GM19351 (cell line): ENCODE measurements around the gene KIF16B.
A peak's percentile ranks its signal among the peaks of the same experiment; 100 is the strongest.

ENCODE experiments used
- ATAC-seq: cut with Tn5 transposase; IDR thresholded peaks from one replicate; pipeline ENCODE4 v1.9.1; 2021; ENCODE audit warnings: mild to moderate bottlenecking, moderate library complexity; ENCODE audit not compliant: unreplicated experiment

The KIF16B gene

DNA sequence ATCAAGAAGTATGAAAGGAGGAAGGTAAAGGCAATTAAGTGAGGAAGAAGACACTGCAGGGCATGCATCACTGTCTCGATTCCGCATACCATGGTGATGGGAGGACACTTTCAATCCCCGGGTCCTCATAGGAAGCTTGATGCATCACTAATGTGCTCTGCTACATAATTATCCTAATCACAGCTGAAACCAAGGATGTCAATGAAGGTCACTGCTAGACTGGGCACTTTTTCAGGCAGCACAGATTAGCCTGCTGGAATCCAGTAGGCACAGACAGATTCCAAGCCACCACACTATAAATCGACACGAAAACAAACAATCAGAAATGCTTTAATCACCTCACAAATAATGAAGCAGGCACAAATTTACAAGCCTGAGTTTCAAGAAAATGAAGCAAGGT lies 206.7 kb downstream of the KIF16B start:
- ATAC-seq, result no peak

DNA sequence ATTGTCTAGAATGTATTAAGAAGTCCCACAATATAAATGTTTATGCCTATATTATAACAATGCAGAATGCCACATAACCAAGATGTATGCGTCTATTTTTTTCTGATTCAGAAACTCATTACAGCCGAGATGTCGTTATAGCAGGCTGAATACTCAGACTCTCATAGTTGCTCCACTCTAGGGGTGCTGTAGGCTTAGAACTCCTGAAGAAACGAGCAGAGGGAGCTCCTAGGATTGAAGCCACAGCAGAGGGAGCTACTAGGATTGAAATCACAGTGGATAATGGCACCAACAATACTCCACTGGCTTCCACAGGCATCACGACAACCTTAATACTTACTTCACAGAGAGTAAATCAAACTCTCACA lies 208.9 kb downstream of the KIF16B start:
- no peak for ATAC-seq

DNA sequence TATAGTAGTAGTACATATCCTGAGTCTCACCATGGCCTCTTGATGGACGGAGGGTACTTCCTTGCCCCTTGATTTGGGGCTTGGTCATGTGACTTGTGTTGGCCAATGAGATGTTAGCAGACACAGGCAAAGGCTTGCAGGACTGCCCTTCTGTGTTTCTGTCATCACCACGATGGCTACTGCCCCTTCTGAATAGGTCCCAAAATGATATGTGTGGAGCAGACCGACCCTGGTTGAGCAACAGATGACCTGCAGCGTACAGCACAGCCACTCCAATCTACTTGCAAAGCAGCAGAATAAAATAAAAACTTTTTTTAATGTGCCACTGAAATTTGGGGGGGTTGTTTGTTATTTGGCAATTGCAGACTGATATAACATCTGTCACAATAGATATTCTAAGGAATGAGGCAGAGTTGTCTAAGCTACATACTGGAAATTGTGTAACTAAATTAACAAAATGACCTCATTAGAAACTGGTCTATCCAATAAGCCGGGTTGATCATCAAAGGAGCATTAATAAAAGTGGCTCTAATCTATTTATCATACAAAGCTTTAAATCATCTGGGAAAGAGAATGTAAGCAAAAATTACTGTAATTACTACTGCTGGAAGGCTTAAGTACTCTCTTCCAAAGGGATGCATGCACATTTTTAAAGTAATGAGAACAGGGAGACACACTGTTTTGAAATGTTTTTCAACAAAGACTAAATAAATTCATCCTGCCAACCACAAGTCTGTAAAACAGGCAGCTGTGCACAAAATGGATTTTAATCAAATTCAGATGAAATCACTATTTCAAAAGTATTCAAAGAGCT lies 209.5 kb downstream of the KIF16B start:
- ATAC-seq, result no peak

DNA sequence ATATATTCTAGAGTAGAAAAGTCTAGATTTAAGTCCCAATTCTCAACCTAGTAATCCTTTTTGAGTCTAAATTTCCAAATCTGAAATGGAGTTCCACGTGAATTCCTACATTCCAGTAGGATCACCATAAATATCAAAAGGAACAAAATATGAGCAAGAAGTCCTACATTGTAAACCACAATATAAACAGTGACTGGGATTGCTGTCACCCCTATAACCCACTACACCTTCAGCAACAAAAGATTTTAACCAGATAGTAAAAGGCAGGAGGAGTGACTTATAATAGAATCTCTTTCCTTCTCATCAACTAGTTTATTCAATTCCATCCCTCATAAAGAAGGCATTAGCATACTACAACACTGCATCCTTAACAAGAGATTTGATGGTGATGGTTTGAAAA lies 210.6 kb downstream of the KIF16B start:
- no peak for ATAC-seq

DNA sequence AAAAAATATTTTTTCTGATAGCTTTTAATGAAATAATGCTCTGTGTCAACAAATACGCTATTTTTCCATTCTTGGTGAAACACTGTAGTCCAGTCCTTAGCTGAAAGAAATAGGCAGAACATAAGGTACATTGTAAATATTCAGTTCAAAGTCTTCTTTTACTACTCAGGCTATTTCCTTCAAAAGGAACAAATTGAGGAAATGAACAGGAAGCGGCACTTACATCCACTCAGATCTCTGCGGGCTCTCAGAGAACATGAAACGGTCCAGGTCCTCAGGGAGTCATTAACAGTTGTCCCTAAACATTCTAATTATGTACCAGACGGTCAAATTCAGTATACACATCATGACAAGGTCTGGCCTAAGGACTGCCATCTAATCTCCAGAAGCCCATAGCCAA lies 212.6 kb downstream of the KIF16B start:
- no peak for ATAC-seq

DNA sequence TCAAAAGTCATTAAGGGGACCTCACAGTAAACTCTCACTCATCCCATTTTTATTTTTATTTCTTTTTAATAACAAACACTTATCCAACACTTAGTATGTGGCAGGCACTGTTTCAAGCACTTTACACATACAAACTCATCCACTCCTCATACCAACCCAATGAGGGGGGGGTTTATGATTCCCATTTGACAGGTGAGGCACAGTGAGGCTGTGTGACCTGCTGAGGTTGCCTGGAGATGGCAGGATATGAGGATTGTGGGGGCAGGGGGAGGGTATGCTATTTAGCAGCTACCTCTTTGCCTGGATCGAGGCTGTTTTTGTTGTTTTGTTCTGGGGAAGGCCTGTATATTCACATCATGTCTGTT lies 219.8 kb downstream of the KIF16B start:
- ATAC-seq, result no peak

DNA sequence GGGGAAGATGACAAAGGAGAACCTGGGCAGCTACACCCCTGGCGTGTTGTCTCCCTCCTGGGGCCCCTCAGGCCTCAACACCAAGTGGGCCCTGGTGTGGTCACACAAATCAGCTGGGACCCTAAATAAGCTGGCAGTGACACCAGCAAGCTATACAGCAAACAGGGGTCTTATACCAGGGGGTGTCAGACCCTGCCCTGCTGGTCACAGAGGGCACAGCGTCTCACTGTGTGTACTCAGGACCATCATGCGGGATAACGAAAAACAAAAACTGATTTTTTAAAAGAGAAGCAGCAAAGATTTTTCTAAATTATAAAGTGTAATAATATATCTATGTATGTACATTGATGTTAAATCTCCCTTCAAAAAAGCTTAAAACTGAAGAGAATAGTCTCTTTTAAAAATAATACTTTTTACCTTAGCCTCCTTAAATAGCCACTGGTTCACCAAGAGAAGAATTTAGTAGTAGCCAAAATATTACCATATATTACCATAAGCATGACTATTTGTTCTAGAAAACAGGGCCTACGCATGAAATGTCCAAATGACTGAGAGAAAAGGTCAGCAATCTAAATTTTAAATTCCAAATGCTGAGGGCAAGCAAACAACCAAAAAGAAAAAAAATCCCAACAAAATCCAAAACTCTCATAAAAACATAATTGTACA lies 220.4 kb downstream of the KIF16B start:
- no peak for ATAC-seq

DNA sequence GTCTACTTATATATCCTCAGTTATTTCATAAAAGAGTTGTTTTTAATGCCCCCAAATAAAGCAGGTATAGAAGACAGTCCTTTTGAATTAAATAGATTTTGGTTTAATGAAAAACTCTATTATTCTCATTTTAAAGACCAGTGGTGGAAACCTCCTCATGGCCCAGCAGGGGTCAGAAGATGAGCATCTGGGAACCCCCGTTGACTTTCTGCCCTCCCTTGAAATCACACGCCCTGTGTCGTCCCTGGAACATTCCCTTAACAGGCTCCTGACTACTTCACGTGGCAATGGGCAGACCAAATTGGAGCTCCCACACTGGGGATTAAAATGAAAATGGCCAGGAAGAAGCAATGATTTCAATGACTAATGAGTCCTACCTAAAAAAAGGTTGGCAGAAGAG lies 220.9 kb downstream of the KIF16B start:
- no peak for ATAC-seq

DNA sequence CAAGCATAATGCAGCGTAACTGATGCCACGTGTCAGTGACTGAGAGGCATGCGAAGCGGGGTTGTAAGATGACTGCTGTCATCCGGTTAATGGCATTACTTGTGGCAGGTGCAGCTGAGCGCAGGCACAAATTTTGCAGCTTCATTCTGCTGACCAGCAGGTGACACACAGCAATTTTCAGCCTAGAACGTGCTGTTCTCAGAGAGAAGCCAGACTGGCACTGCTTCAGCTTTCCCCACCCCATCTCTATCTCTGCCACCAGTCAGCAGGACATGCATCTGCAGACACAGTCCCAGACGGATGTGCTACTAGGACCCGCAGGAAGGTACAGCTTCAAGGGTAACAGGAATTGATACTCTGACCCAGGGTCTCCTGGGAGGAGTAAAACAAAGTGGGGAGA lies 221.8 kb downstream of the KIF16B start:
- no peak for ATAC-seq

DNA sequence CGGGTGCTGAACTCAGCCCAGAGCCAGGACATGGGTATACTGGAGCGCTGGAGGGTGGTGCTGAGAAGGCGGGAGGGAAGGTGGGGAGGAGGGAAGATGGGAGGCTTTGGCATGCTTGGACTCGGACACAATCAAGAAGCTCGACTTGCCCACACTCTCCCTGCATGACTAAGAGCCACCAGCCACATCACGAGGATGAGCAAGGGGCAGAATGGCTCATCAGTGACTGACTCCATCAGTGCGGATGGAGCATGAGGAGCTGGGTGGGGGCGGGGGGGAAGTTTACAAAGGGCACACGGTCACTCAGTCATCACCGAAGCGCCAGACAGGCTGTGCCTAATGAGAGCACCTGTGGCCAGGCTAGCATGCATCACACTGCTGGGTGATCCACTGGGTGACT lies 222.8 kb downstream of the KIF16B start:
- ATAC-seq, result no peak

DNA sequence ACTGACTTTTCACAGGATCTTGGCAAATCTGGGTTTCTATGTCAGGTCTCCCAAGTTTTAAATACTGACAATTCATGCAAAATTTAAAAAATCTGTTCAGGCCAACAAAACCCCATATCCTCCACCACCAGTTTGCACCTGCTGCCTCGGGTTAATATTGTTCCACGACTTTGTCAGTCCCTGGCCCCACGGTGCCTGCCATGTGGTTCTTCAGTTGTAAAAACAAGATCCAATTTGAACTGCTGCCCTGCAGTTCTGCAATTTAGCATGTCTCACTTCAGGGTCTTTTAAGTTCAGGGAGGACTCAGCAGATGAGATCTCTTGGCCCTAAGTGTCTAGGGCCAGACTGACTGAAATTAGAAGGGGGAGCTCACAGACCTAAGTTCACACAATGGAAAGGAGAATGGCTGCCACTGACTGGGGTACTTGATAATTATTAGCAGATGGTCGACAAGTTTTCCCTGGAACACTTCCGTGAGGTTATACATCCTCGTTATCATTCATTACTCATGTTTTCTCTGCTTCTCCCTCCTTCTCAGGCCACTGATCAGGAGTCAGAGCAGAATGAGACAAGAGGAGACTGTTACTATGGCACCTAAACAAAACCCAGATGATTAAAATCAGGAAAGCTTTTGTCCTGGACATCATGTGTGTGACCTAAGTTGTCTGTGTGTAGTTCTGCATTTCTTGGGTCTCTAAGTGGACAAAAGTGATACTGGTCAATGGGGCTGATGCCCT lies 223.6 kb downstream of the KIF16B start:
- no peak for ATAC-seq

DNA sequence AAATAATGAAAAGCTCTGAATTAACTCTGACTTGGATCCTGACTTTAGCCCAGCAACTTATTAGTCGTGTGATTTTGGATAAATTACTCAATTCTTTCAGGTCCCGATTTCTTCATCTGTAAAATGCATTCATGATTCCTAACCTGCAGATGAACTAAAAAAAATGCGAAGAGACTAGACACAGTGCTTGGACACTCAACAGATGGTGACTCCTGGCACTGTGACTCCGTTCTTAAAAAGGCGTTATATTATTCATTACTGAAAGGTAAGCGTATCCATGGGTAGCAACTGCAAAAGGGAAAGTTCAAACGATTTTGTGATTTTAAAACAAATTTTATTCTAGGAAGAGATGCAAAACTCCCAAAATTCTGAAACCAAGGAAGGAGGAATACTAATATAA lies 226.3 kb downstream of the KIF16B start:
- ATAC-seq, result no peak

DNA sequence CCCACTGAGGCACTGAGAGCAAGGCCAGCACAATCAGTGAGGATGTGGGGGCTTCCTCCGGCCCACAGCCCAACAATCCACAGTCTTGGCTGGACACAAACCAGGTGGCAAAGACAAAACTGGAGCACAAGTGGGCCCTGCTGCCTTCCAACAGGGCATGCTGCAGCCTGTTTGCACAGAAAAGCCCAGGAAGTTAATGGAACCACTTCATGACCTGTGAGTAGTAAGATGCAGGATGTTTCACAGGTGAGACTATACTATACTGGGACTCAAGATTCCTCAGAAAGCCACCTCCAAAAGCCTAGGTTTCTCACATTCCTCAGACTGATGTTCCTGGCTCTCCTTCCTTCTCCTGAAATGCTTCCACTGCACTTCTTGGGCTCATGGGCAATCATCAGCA lies 235.5 kb downstream of the KIF16B start:
- no peak for ATAC-seq

DNA sequence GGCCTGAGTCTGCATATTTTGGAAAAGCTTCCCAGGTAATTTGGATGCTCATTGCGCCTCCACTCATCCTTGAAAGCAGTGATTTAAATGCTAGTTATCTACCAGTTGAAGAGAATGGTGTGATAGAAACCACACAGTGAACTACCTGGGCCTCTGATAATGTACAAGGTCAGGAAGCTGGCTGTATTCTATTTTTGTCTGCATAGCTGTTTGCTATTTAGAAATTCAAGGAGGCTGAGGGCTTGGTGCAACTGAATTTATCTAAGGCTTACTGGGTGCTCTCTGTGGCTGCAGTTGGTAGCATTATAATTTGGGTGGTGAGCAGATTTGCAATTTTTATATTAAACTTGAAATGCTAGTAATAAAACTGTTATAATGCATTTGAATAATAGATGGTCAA lies 245.6 kb downstream of the KIF16B start:
- no peak for ATAC-seq

DNA sequence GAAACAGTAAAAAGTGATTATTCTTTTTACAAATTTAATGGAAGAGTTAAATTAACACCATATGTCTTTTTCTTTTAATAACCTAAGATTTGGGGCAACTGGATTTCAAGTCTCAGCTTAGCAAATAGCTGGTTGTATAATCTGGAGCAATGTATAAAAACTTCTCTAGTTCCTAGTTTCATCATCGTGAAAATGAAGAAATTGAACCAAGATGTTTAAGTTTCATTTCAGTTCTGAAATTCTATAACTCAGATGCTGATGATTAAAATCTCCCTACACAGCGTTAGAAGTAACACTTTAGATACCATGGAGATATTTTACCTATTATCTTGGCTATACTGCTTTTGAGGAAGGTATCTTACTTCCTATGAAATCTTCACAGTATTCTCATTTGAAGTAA lies 252.0 kb downstream of the KIF16B start:
- no peak for ATAC-seq

DNA sequence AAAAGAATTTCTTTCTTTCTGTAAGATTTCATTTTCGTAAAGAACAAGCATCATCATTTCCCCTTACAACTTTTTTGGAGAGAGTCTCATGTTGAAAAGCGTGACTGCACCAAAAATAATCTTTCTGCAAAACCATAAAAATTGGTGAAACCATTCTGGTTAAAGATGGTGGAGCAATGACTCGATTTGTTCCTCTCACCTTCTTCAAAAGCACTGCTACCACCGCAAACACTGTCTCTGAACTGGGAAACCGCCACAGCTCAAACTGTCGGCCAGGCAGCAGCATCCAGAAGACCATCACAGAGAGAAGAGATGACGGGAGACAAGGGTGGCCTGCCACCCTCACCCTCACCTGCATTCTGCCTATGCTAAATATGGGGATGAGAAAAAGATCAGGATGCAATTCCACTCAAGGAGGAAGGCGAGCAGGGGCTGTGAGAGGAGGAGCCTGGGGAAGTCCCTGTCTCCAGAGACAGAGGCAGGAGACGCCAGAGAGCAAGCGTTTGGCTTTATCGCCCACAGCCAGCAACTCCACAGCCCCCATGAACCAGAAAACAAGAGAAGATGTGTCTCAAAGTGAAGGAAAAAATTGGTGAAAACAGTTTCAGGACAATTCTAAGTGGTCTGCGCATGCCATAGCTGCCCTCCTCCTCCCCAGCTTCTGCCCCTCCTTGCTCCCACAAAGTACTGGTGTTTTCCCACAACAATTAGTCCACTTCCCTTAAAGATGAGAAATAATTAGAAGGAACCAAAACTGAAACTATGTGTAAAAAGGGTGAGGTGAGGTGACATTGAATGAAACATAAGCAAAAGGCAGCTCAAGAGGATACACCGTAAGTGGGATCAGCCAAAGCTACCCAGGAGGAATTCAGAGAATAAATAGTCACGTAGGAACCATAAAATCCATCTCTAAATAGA lies 255.5 kb downstream of the KIF16B start:
- ATAC-seq, result peak; percentile 59

DNA sequence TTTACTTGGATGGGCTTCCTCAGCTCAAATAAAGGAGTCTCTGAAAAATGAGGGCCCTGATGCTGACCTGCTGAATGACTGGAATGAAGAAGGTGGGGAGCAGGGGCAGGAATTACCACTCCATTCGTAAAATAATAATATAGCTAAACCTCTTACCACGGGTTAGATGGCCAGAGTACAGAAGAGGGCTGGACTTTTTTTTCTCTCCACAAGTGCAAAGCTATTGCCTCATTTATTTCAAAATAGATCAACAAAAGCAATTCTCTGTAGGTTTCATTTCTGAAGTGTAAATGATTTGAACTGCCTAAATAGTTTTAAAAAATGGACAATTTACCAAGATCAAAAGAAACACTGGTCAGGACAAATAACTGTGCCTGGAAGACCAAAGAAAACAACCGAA lies 256.7 kb downstream of the KIF16B start:
- ATAC-seq, result no peak

DNA sequence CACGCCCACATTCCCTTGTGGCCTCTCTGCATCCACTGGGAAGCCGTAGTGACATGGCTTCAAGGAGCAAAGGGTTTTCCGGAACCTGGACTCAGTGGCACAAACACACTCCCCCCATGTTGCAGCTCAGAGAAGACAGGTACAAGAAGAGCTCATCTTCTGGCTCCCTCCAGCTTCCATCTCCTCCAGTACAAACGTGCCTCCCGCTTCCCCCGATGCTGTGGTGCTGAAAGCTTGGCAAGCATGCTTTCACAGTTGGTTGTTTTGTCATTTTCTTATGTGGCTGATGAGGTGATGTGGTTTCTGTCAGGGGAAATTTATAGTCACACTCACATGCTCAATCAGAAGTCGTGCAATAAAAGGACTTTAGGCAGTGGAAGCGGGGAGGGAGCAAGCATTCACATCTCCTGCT lies 258.5 kb downstream of the KIF16B start:
- ATAC-seq, result no peak

DNA sequence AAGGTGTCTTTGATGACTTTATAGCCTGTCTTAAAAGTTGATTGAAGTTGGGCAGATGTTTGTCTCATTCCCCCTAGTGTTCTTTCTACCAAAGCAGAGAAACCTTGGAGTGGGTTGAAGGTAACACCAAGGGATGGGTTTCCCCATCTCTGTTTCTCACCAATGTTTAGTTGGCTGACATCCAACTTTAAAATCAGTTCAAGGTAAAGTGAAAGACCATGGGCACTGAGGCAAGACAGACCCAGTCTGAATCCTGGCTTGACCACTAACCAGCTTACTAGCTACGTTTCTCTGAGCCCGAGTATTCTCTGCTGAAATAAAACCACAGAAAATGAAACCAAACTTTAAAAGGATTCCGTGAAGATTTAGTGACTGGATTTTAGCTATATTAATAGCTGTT lies 258.9 kb downstream of the KIF16B start:
- peak; percentile 46 for ATAC-seq

DNA sequence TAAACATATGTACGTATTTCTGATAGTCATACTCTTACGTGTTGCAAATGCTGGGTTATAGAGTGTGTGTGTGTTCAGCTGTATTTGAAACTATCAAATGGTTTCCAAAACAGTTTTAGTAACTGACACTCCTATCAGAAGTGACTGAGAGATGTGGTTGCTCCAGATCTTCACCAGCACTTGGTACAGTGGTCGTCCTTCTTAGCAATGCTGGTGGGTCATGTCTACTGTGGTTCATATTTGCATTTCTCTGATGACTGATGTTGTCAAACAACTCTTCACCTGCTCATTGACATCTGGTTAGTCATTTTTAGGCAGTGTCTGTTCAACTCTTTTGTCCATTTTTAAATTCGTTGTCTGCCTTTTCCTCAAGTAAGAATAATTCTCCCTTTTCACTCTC lies 259.3 kb downstream of the KIF16B start:
- ATAC-seq, result peak; percentile 36

DNA sequence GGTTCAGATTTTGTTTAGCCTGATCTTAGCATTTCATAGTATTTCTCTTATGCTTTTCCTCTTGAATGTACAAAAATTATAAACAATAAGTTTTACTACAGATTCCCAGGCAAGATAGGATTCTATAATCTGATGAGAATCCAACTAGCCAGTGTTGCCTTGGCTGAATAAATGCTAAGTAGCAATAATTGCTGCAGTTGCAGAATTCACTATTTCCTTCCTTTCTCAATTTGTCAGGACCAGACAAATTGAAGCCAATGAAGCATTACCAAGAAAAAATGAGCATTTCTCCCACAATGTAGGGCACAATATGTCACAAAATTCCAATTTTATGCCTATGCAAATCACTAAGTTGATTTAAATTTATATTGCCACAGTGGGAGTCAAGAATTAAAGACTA lies 260.2 kb downstream of the KIF16B start:
- no peak for ATAC-seq
